HFFc6 (cell line): ENCODE data around the gene USP17L12. TPM values are rescaled to one million over a fixed set of nuclear protein-coding genes. Genes with fewer than 3 reads are reported as not detected.
"Not testable (repeated sequence)": the region's sequence is repeated elsewhere in the genome, so short reads cannot be mapped to it uniquely, and the experiment has no call there.

Source experiments
- DNase-seq: peaks from one replicate; pipeline ENCODE4 v3.0.0-alpha.2; 2018
- H3K27ac Mint-ChIP-seq: 2 replicates; pipeline ENCODE4 v1.8.0; 2020; ENCODE audit warnings: mild to moderate bottlenecking, mixed read lengths
- H3K27me3 Mint-ChIP-seq: 2 replicates; pipeline ENCODE4 v1.8.0; 2021; ENCODE audit warnings: mild to moderate bottlenecking, moderate library complexity, mixed read lengths; ENCODE audit not compliant: insufficient read depth
- H3K36me3 Mint-ChIP-seq: 2 replicates; pipeline ENCODE4 v1.8.0; 2021; ENCODE audit warnings: low read depth, mixed read lengths
- H3K4me1 Mint-ChIP-seq: 2 replicates; pipeline ENCODE4 v1.8.0; 2020; ENCODE audit warnings: low read depth, mixed read lengths
- H3K4me3 Mint-ChIP-seq: 2 replicates; pipeline ENCODE4 v1.8.0; 2020; ENCODE audit warnings: mild to moderate bottlenecking, moderate library complexity, mixed read lengths
- H3K9me3 Mint-ChIP-seq: 2 replicates; pipeline ENCODE4 v1.8.0; 2020; ENCODE audit warnings: mild to moderate bottlenecking, mixed read lengths
- long read RNA-seq: library from polyadenylated mRNA; unstranded; transcript quantifications from one replicate; pipeline ENCODE4 v2.0.0, GENCODE V29; 2019
- total RNA-seq, 6 experiments: library from RNA; stranded (reverse); fragmentation: NEBNext Ultra II Directional; extraction: Animal tissue kit (Norgen Biotek cat#: 25700); gene quantifications; 2 replicates in 1 of 6; 3 replicates in 5 of 6; pipeline ENCODE4 v1.2.3, GENCODE V29; 2021

Gene USP17L12
- total RNA-seq, result not detected
- long read RNA-seq, result 0 reads

GRCh38 chr4:9219852-9220251 lies at the start of gene USP17L12:
TSS of gene USP17L12 (plus strand) at chr4:9220152. CDS start at chr4:9220152, 0 bp downstream.
- H3K4me1 Mint-ChIP-seq, H3K27ac Mint-ChIP-seq, DNase-seq, H3K27me3 Mint-ChIP-seq, H3K4me3 Mint-ChIP-seq, H3K36me3 Mint-ChIP-seq, H3K9me3 Mint-ChIP-seq: not testable (repeated sequence)

GRCh38 chr4:9210357-9210756 lies 9.6 kb upstream of the USP17L12 start, which contains the start of gene USP17L10:
TSS of gene USP17L10 (plus strand) at chr4:9210657. CDS start at chr4:9210657, 0 bp downstream.
- not testable (repeated sequence) for H3K9me3 Mint-ChIP-seq, H3K36me3 Mint-ChIP-seq, H3K27ac Mint-ChIP-seq, H3K4me3 Mint-ChIP-seq, H3K4me1 Mint-ChIP-seq, H3K27me3 Mint-ChIP-seq, DNase-seq

GRCh38 chr4:9214701-9215100 lies 5.3 kb upstream of the USP17L12 start:
- not testable (repeated sequence) for H3K36me3 Mint-ChIP-seq, H3K27me3 Mint-ChIP-seq, H3K27ac Mint-ChIP-seq, H3K9me3 Mint-ChIP-seq, H3K4me1 Mint-ChIP-seq, H3K4me3 Mint-ChIP-seq
- peak; percentile 0 for DNase-seq

- not testable (repeated sequence) for H3K9me3 Mint-ChIP-seq, DNase-seq, H3K27me3 Mint-ChIP-seq
Measured at GRCh38 chr4:9215105-9215504, 4.8 kb upstream of the USP17L12 start, which contains the start of gene USP17L11. TSS of gene USP17L11 (plus strand) at chr4:9215405. CDS start at chr4:9215405, 0 bp downstream.

GRCh38 chr4:9224596-9224995 lies 4.6 kb downstream of the USP17L12 start, which contains the start of gene USP17L13:
TSS of gene USP17L13 (plus strand) at chr4:9224896. CDS start at chr4:9224896, 0 bp downstream.
- DNase-seq, H3K4me1 Mint-ChIP-seq, H3K27ac Mint-ChIP-seq, H3K36me3 Mint-ChIP-seq, H3K4me3 Mint-ChIP-seq, H3K27me3 Mint-ChIP-seq, H3K9me3 Mint-ChIP-seq: not testable (repeated sequence)

More at GRCh38 chr4:9215105-9215504, 4.8 kb upstream of the USP17L12 start, which contains the start of gene USP17L11:
- not testable (repeated sequence) for H3K4me1 Mint-ChIP-seq, H3K36me3 Mint-ChIP-seq, H3K4me3 Mint-ChIP-seq, H3K27ac Mint-ChIP-seq

GRCh38 chr4:9230249-9230648 lies 10.3 kb downstream of the USP17L12 start:
- not testable (repeated sequence) for H3K36me3 Mint-ChIP-seq, H3K27ac Mint-ChIP-seq, H3K4me3 Mint-ChIP-seq, H3K27me3 Mint-ChIP-seq, H3K9me3 Mint-ChIP-seq, DNase-seq, H3K4me1 Mint-ChIP-seq

- not testable (repeated sequence) for DNase-seq
Measured at GRCh38 chr4:9234085-9234484, 14.1 kb downstream of the USP17L12 start, which contains the start of gene USP17L15. TSS of gene USP17L15 (plus strand) at chr4:9234385. CDS start at chr4:9234385, 0 bp downstream.

GRCh38 chr4:9238461-9238860 lies 18.5 kb downstream of the USP17L12 start:
- not testable (repeated sequence) for H3K36me3 Mint-ChIP-seq, H3K9me3 Mint-ChIP-seq, H3K27me3 Mint-ChIP-seq, H3K4me1 Mint-ChIP-seq, H3K27ac Mint-ChIP-seq, DNase-seq, H3K4me3 Mint-ChIP-seq

More at GRCh38 chr4:9234085-9234484, 14.1 kb downstream of the USP17L12 start, which contains the start of gene USP17L15:
- not testable (repeated sequence) for H3K27me3 Mint-ChIP-seq, H3K27ac Mint-ChIP-seq, H3K9me3 Mint-ChIP-seq, H3K4me1 Mint-ChIP-seq, H3K36me3 Mint-ChIP-seq, H3K4me3 Mint-ChIP-seq

GRCh38 chr4:9243579-9243978 lies 23.6 kb downstream of the USP17L12 start, which contains the start of gene USP17L17:
TSS of gene USP17L17 (plus strand) at chr4:9243879. CDS start at chr4:9243879, 0 bp downstream.
- not testable (repeated sequence) for H3K9me3 Mint-ChIP-seq, H3K27me3 Mint-ChIP-seq, H3K4me1 Mint-ChIP-seq, H3K27ac Mint-ChIP-seq, H3K4me3 Mint-ChIP-seq, DNase-seq, H3K36me3 Mint-ChIP-seq

- not testable (repeated sequence) for H3K4me1 Mint-ChIP-seq, H3K27me3 Mint-ChIP-seq, H3K27ac Mint-ChIP-seq, H3K4me3 Mint-ChIP-seq, H3K9me3 Mint-ChIP-seq, H3K36me3 Mint-ChIP-seq
- DNase-seq, result peak; percentile 23
Measured at GRCh38 chr4:9247953-9248680, 28.2 kb downstream of the USP17L12 start, which contains the start of gene USP17L18. TSS of gene USP17L18 (plus strand) at chr4:9248630. CDS start at chr4:9248630, 0 bp downstream.

- not testable (repeated sequence) for H3K27me3 Mint-ChIP-seq, H3K27ac Mint-ChIP-seq, H3K36me3 Mint-ChIP-seq, H3K9me3 Mint-ChIP-seq, DNase-seq, H3K4me3 Mint-ChIP-seq, H3K4me1 Mint-ChIP-seq
Measured at GRCh38 chr4:9253078-9253477, 33.1 kb downstream of the USP17L12 start, which contains the start of gene USP17L19. TSS of gene USP17L19 (plus strand) at chr4:9253378. CDS start at chr4:9253378, 0 bp downstream.

GRCh38 chr4:9257824-9258223 lies 37.9 kb downstream of the USP17L12 start, which contains the start of gene USP17L20:
TSS of gene USP17L20 (plus strand) at chr4:9258124. CDS start at chr4:9258124, 0 bp downstream.
- not testable (repeated sequence) for H3K27me3 Mint-ChIP-seq, H3K27ac Mint-ChIP-seq, H3K9me3 Mint-ChIP-seq

GRCh38 chr4:9262572-9262971 lies 42.6 kb downstream of the USP17L12 start, which contains the start of gene USP17L21:
TSS of gene USP17L21 (plus strand) at chr4:9262872. CDS start at chr4:9262872, 0 bp downstream.
- not testable (repeated sequence) for H3K4me3 Mint-ChIP-seq, H3K9me3 Mint-ChIP-seq, H3K36me3 Mint-ChIP-seq, DNase-seq, H3K27ac Mint-ChIP-seq, H3K4me1 Mint-ChIP-seq, H3K27me3 Mint-ChIP-seq

More at GRCh38 chr4:9257824-9258223, 37.9 kb downstream of the USP17L12 start, which contains the start of gene USP17L20:
- DNase-seq, H3K4me3 Mint-ChIP-seq, H3K36me3 Mint-ChIP-seq, H3K4me1 Mint-ChIP-seq: not testable (repeated sequence)
